PFSK-1 (cell line): ENCODE data around the gene THSD7B.

Experiments
- FOXP2 ChIP-seq: optimal IDR thresholded peaks from 2 replicates; pipeline ENCODE3; 2011; ENCODE audit warnings: borderline replicate concordance, control low read depth, inconsistent platforms; ENCODE audit not compliant: insufficient read depth; ENCODE audit errors: extremely low read length, extremely low read depth
- POLR2AphosphoS5 ChIP-seq: IDR thresholded peaks from 2 replicates; pipeline ENCODE4 v1.6.1; 2012; ENCODE audit warnings: low read depth, mild to moderate bottlenecking, control low read depth, low read length, moderate library complexity
- SIN3A ChIP-seq: IDR thresholded peaks from 2 replicates; pipeline ENCODE4 v1.6.1; 2012; ENCODE audit warnings: mild to moderate bottlenecking, low read length, moderate library complexity, borderline replicate concordance; ENCODE audit not compliant: insufficient read depth
- TAF1 ChIP-seq: IDR thresholded peaks from 2 replicates; pipeline ENCODE4 v1.6.1; 2012; ENCODE audit warnings: low read length, control low read depth, borderline replicate concordance; ENCODE audit not compliant: insufficient read depth
- TF ChIP-seq, protein P1 (sequence below), 2 experiments: IDR thresholded peaks; 2 replicates each; pipeline versions ENCODE4 v1.6.1 to v1.8.0; 2011 to 2012; ENCODE audit warnings: low read depth in 2 of 2, low read length in 2 of 2, control low read depth in 1 of 2, inconsistent platforms in 1 of 2, mild to moderate bottlenecking in 1 of 2, moderate library complexity in 1 of 2; ENCODE audit not compliant: insufficient read depth in 1 of 2

The THSD7B gene

DNA sequence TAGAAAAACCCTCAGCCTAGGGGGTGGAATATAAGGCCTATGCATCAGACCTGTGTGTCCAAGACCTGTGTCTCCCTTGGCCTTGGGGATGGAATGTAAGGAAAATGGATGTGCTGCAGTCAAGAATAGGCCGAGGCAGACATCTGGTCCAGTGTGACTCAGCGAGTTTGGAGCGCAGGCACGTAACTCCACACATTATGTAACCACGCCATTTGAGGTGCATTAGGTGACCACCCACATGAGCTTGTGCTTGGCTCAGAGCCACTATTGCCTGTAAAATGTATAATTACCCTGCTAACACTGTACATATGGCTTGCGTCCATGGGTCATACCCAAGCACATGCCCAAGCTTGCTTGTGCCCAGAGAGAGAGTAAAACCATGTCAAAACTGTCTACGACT, 618.0 kb downstream of the THSD7B start:
- no peak for TF ChIP-seq FOXP2
- TF ChIP-seq SIN3A = no peak
- no peak for TF ChIP-seq TAF1
- TF ChIP-seq POLR2AphosphoS5 = no peak
- TF ChIP-seq, protein P1, sequence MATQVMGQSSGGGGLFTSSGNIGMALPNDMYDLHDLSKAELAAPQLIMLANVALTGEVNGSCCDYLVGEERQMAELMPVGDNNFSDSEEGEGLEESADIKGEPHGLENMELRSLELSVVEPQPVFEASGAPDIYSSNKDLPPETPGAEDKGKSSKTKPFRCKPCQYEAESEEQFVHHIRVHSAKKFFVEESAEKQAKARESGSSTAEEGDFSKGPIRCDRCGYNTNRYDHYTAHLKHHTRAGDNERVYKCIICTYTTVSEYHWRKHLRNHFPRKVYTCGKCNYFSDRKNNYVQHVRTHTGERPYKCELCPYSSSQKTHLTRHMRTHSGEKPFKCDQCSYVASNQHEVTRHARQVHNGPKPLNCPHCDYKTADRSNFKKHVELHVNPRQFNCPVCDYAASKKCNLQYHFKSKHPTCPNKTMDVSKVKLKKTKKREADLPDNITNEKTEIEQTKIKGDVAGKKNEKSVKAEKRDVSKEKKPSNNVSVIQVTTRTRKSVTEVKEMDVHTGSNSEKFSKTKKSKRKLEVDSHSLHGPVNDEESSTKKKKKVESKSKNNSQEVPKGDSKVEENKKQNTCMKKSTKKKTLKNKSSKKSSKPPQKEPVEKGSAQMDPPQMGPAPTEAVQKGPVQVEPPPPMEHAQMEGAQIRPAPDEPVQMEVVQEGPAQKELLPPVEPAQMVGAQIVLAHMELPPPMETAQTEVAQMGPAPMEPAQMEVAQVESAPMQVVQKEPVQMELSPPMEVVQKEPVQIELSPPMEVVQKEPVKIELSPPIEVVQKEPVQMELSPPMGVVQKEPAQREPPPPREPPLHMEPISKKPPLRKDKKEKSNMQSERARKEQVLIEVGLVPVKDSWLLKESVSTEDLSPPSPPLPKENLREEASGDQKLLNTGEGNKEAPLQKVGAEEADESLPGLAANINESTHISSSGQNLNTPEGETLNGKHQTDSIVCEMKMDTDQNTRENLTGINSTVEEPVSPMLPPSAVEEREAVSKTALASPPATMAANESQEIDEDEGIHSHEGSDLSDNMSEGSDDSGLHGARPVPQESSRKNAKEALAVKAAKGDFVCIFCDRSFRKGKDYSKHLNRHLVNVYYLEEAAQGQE (IDR thresholded peaks at IDR 0.05; ENCODE audit: insufficient read depth in 1 of 2, low read depth in 2 of 2, low read length in 2 of 2) = no peak

DNA sequence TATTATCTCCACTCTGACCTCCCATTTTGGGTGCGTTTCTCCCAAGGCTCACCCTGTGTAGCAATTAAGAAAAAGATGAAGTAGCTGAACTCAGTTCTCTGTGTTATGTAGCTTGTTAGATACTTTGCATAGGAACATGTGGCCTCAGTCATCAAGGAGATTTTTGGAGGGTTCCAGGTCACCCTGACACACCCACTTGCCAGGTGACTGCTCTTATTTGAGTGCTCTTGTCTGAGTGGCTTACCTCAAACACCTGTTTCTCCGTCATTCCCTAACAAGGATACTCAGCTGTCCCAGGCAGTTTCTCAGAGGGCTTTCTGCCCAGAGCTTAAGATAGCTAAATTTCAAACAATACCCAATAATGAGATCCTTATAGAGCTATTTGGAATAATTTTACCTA, 621.7 kb downstream of the THSD7B start:
- no peak for TF ChIP-seq POLR2AphosphoS5
- TF ChIP-seq, protein P1 (IDR thresholded peaks at IDR 0.05; ENCODE audit: insufficient read depth in 1 of 2, low read depth in 2 of 2, low read length in 2 of 2) = no peak
- no peak for TF ChIP-seq FOXP2
- no peak for TF ChIP-seq SIN3A
- TF ChIP-seq TAF1 = no peak

DNA sequence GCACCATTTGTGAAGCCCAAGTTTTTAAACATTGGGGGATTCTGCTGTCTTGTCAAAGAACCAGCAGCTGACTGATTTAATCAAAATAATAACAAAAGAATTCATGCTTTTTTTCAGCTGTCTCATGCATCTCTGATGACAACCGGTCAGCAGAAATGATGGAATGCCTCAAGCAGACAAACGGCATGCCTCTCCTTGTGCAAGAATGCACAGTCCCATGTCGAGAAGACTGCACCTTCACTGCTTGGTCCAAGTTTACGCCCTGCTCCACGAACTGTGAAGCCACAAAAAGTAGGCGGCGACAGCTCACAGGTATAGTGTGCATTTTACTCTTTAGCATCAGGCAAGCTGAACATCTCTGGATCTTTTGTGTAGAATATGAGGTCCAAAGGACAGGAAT, 640.2 kb downstream of the THSD7B start:
- TF ChIP-seq POLR2AphosphoS5 = no peak
- TF ChIP-seq, protein P1 (IDR thresholded peaks at IDR 0.05; ENCODE audit: insufficient read depth in 1 of 2, low read depth in 2 of 2, low read length in 2 of 2) = no peak
- no peak for TF ChIP-seq SIN3A
- no peak for TF ChIP-seq TAF1
- TF ChIP-seq FOXP2 = no peak

DNA sequence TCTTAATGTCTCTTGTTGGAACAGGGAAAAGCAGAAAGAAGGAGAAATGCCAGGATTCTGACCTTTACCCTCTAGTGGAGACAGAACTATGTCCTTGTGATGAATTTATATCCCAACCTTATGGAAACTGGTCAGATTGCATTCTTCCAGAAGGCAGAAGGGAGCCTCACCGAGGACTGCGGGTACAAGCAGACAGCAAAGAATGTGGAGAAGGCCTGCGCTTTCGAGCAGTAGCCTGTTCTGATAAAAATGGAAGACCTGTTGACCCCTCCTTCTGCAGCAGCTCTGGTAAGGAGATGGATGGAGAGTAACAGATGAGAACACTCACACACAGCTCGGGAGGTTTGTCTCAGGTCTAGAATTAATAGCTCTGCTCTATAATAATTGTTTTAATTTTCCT, 646.2 kb downstream of the THSD7B start:
- TF ChIP-seq, protein P1 (IDR thresholded peaks at IDR 0.05; ENCODE audit: insufficient read depth in 1 of 2, low read depth in 2 of 2, low read length in 2 of 2) = no peak
- no peak for TF ChIP-seq SIN3A
- TF ChIP-seq TAF1 = no peak
- TF ChIP-seq POLR2AphosphoS5 = no peak
- TF ChIP-seq FOXP2 = no peak

DNA sequence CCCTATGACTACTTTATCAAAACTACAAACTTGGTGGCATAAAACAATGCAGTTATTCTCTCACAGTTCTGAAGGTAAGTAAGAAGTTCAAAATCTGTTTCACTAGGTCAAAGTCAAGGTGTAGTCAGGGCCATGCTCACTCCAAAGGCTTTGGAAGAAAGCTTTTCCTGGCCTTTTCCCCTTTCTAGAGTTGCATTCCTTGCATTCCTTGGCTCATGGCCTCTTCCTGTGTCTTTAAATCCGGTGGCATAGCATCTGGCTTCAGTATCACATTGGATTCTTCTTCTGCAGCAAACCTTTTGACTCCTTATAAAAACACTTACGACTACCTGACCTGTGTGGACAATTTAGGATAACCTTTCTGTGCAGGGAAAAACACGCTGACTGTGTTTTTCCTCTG, 655.4 kb downstream of the THSD7B start:
- TF ChIP-seq SIN3A = no peak
- TF ChIP-seq, protein P1 (IDR thresholded peaks at IDR 0.05; ENCODE audit: insufficient read depth in 1 of 2, low read depth in 2 of 2, low read length in 2 of 2) = no peak
- TF ChIP-seq TAF1 = no peak
- TF ChIP-seq FOXP2 = no peak
- TF ChIP-seq POLR2AphosphoS5 = no peak
